Activated CD8-positive, alpha-beta T cell treated with anti-CD3 and anti-CD28 coated beads for 36 hours (primary cell): ENCODE measurements around the gene URB1. TPM values are rescaled to one million over a fixed set of nuclear protein-coding genes. Genes with fewer than 3 reads are reported as not detected.
A peak's percentile ranks its signal among the peaks of the same experiment; 100 is the strongest.

Source experiments
- ATAC-seq: fragments of 200-7000 bp; cut with Tn5 transposase; one replicate; pipeline ENCODE4 v1.10.0; 2021; ENCODE audit warnings: mild to moderate bottlenecking, moderate library complexity
- CTCF ChIA-PET: fragments of 350-600 bp; sonication (Branson Sonifier 250); formaldehyde crosslinking; loops from one replicate; lab custom pipeline; 2021; ENCODE audit warnings: antibody characterized with exemption; lab: Charles Lee
- POLR2A ChIA-PET: fragments of 350-600 bp; sonication (Branson Sonifier 250); formaldehyde crosslinking; loops from one replicate; lab custom pipeline; 2021; ENCODE audit warnings: antibody characterized with exemption; lab: Charles Lee
- DNase-seq: peaks from one replicate; pipeline ENCODE4 v3.0.0-alpha.2; 2020
- H3K27ac Mint-ChIP-seq: one replicate; pipeline ENCODE4 v1.8.0; 2021; ENCODE audit warnings: mild to moderate bottlenecking, mixed read lengths
- H3K27me3 Mint-ChIP-seq: one replicate; pipeline ENCODE4 v1.8.0; 2021; ENCODE audit warnings: mixed read lengths
- H3K36me3 Mint-ChIP-seq: one replicate; pipeline ENCODE4 v1.8.0; 2021; ENCODE audit warnings: low read depth, mixed read lengths
- H3K4me1 Mint-ChIP-seq: one replicate; pipeline ENCODE4 v1.8.0; 2021; ENCODE audit warnings: low read depth, mixed read lengths
- H3K4me3 Mint-ChIP-seq: one replicate; pipeline ENCODE4 v1.8.0; 2021; ENCODE audit warnings: mild to moderate bottlenecking, moderate library complexity, mixed read lengths
- H3K9me3 Mint-ChIP-seq: one replicate; pipeline ENCODE4 v1.8.0; 2021; ENCODE audit warnings: mixed read lengths
- CTCF ChIP-seq: fragments of 200-600 bp; IDR thresholded peaks from one replicate; pipeline ENCODE4 v1.8.0; 2022; ENCODE audit warnings: antibody characterized with exemption, mild to moderate bottlenecking
- intact Hi-C: fragments of 100-400 bp; cut with micrococcal nuclease; formaldehyde crosslinking; loops from one replicate; pipeline ENCODE4 v1.10.0; 2022
- total RNA-seq, 2 experiments: library from RNA; stranded (reverse); gene quantifications; one replicate each; pipeline ENCODE4 v1.2.3, GENCODE V29; 2021

URB1 gene
- total RNA-seq, 2 experiments from 2014 or later = 30.9 to 31.8 TPM

- CTCF ChIA-PET = no interaction called here
- intact Hi-C loops = no loop called here
These were observed 61.1 kb downstream of the URB1 start for GRCh38 chr21:32331444-32332305.

GRCh38 chr21:32330784-32331311 is 62.0 kb downstream of the URB1 start:
- H3K36me3 Mint-ChIP-seq = peaks cover 86% of the 10 kb centered on the region
- H3K27me3 Mint-ChIP-seq = no peaks in the 10 kb centered on the region
- intact Hi-C loops = no loop called here
- CTCF ChIA-PET = no interaction called here
- POLR2A ChIA-PET = no interaction called here
- H3K4me3 Mint-ChIP-seq = no peak overlapping the region
- ATAC-seq = no peak
- H3K27ac Mint-ChIP-seq = no peak overlapping the region
- H3K4me1 Mint-ChIP-seq = no peaks in the 10 kb centered on the region
- no peak for TF ChIP-seq CTCF
- no peaks in the 10 kb centered on the region for H3K9me3 Mint-ChIP-seq
- DNase-seq = no peak

More at GRCh38 chr21:32331444-32332305, 61.1 kb downstream of the URB1 start:
- Mint-ChIP-seq H3K4me3 (no peak overlapping the region), H3K36me3 (peaks cover 85% of the 10 kb centered on the region), H3K4me1 (no peaks in the 10 kb centered on the region), H3K27me3 (no peaks in the 10 kb centered on the region), H3K9me3 (no peaks in the 10 kb centered on the region), H3K27ac (no peak overlapping the region)
- POLR2A ChIA-PET = interaction anchor here (1.5 kb wide), 1 partner anchor 9 kb away, joined by 3 read pairs; no protein-coding TSS in a partner anchor
- no peak for ATAC-seq
- no peak for TF ChIP-seq CTCF
- DNase-seq = no peak

GRCh38 chr21:32329776-32330175 is 63.0 kb downstream of the URB1 start:
- CTCF ChIA-PET = no interaction called here
- peaks cover 86% of the 10 kb centered on the region for H3K36me3 Mint-ChIP-seq
- intact Hi-C loops = no loop called here
- no peak for TF ChIP-seq CTCF
- H3K9me3 Mint-ChIP-seq = no peaks in the 10 kb centered on the region
- H3K4me3 Mint-ChIP-seq = no peak overlapping the region
- ATAC-seq (no peak), DNase-seq (no peak)
- H3K4me1 Mint-ChIP-seq = no peaks in the 10 kb centered on the region
- POLR2A ChIA-PET = no interaction called here
- H3K27ac Mint-ChIP-seq = peak overlapping the region; percentile 30
- no peaks in the 10 kb centered on the region for H3K27me3 Mint-ChIP-seq

GRCh38 chr21:32329331-32329730 is 63.5 kb downstream of the URB1 start:
- POLR2A ChIA-PET = no interaction called here
- TF ChIP-seq CTCF = no peak
- Mint-ChIP-seq H3K36me3 (peaks cover 87% of the 10 kb centered on the region), H3K27me3 (no peaks in the 10 kb centered on the region), H3K4me3 (no peak overlapping the region), H3K9me3 (no peaks in the 10 kb centered on the region), H3K27ac (no peak overlapping the region), H3K4me1 (no peaks in the 10 kb centered on the region)
- ATAC-seq (no peak), DNase-seq (no peak)
- intact Hi-C loops = no loop called here
- CTCF ChIA-PET = interaction anchor here (1.0 kb wide), 1 partner anchor 272 kb away, joined by 3 read pairs; no protein-coding TSS in a partner anchor

GRCh38 chr21:32328595-32328994 is 64.2 kb downstream of the URB1 start:
- Mint-ChIP-seq H3K27me3 (no peaks in the 10 kb centered on the region), H3K9me3 (no peaks in the 10 kb centered on the region), H3K4me1 (no peaks in the 10 kb centered on the region), H3K27ac (no peak overlapping the region), H3K4me3 (no peak overlapping the region), H3K36me3 (peaks cover 89% of the 10 kb centered on the region)
- no peak for TF ChIP-seq CTCF
- DNase-seq (no peak), ATAC-seq (no peak)
- CTCF ChIA-PET = interaction anchor here (1.0 kb wide), 1 partner anchor 273 kb away, joined by 3 read pairs; no protein-coding TSS in a partner anchor
- POLR2A ChIA-PET = no interaction called here
- intact Hi-C loops = no loop called here
